Osteocyte (in vitro differentiated cells): ENCODE measurements around the gene APBA1. TPM values are rescaled to one million over a fixed set of nuclear protein-coding genes. Genes with fewer than 3 reads are reported as not detected.

Experiments
- DNase-seq: peaks from one replicate; pipeline ENCODE4 v3.0.0; 2021; ENCODE audit warnings: mixed read lengths; ENCODE audit not compliant: unreplicated experiment; ENCODE audit errors: extremely low spot score
- H3K27ac Mint-ChIP-seq: one replicate; pipeline ENCODE4 v1.8.0; 2021; ENCODE audit warnings: mild to moderate bottlenecking, mixed read lengths; ENCODE audit not compliant: unreplicated experiment
- H3K27me3 Mint-ChIP-seq: one replicate; pipeline ENCODE4 v1.8.0; 2021; ENCODE audit warnings: mixed read lengths; ENCODE audit not compliant: unreplicated experiment
- H3K36me3 Mint-ChIP-seq: one replicate; pipeline ENCODE4 v1.8.0; 2021; ENCODE audit warnings: mixed read lengths; ENCODE audit not compliant: unreplicated experiment
- H3K4me1 Mint-ChIP-seq: one replicate; pipeline ENCODE4 v1.8.0; 2021; ENCODE audit warnings: mixed read lengths; ENCODE audit not compliant: unreplicated experiment
- H3K4me3 Mint-ChIP-seq: one replicate; pipeline ENCODE4 v1.8.0; 2021; ENCODE audit warnings: mild to moderate bottlenecking, moderate library complexity, mixed read lengths; ENCODE audit not compliant: unreplicated experiment
- H3K9me3 Mint-ChIP-seq: one replicate; pipeline ENCODE4 v1.8.0; 2021; ENCODE audit warnings: mixed read lengths; ENCODE audit not compliant: unreplicated experiment
- total RNA-seq: library from RNA; stranded (reverse); gene quantifications from 2 replicates; pipeline ENCODE4 v1.2.1, GENCODE V29; 2021
- TF ChIP-seq, protein P1 (sequence below): fragments of 200-600 bp; sonication (generic); IDR thresholded peaks from 2 replicates; pipeline ENCODE4 v1.5.0; 2021; ENCODE audit warnings: antibody characterized with exemption, mild to moderate bottlenecking, moderate library complexity

APBA1 gene
- total RNA-seq, 1 donor from 2014 or later: 5.2 TPM

DNA sequence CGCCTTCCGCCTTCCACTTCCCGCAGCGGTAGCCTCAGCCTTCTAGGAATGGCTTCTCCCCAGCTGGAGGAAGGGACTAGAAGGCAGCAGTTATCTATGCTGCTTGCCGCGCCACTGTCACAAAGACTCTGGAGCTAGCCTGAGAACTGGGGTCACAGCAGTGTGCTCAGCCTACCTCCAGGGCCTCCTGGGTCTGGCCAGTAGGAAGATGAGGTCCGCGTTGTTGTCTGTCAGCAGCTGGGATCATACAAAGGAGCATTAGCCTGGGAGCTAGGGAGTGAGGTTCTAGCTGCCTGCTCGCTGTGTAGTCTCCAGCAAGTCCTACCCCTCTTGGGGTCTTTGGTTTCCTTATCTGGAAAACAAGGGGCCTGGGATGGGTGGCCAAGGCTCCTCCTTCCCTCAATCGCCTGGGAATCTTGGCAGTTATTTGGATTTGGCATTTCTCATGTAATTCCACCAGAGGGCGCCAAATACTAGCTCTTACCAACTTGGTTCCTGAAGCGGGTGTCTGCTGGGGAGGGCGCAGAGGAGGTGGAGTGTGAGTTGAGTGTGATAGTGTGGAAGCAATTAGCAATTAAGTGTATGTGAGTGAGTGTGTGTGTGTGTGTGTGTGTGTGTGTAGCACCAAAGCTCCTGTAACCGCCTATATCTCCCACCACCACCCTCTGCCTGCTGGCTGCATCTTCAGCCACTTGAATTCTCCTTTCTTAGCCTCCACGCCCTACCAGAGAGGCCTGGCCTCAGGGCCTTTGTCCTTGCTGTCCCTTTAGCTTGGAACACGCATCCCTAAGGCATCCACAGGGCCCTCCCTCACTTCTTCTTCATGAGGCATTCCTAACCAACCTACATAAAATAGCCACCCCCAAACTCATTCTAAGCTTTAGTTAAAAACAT, 250.0 kb downstream of the APBA1 start:
- TF ChIP-seq, protein P1, sequence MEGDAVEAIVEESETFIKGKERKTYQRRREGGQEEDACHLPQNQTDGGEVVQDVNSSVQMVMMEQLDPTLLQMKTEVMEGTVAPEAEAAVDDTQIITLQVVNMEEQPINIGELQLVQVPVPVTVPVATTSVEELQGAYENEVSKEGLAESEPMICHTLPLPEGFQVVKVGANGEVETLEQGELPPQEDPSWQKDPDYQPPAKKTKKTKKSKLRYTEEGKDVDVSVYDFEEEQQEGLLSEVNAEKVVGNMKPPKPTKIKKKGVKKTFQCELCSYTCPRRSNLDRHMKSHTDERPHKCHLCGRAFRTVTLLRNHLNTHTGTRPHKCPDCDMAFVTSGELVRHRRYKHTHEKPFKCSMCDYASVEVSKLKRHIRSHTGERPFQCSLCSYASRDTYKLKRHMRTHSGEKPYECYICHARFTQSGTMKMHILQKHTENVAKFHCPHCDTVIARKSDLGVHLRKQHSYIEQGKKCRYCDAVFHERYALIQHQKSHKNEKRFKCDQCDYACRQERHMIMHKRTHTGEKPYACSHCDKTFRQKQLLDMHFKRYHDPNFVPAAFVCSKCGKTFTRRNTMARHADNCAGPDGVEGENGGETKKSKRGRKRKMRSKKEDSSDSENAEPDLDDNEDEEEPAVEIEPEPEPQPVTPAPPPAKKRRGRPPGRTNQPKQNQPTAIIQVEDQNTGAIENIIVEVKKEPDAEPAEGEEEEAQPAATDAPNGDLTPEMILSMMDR: peak; percentile 82
- peaks cover 13% of the 10 kb centered on the region for H3K27me3 Mint-ChIP-seq

DNA sequence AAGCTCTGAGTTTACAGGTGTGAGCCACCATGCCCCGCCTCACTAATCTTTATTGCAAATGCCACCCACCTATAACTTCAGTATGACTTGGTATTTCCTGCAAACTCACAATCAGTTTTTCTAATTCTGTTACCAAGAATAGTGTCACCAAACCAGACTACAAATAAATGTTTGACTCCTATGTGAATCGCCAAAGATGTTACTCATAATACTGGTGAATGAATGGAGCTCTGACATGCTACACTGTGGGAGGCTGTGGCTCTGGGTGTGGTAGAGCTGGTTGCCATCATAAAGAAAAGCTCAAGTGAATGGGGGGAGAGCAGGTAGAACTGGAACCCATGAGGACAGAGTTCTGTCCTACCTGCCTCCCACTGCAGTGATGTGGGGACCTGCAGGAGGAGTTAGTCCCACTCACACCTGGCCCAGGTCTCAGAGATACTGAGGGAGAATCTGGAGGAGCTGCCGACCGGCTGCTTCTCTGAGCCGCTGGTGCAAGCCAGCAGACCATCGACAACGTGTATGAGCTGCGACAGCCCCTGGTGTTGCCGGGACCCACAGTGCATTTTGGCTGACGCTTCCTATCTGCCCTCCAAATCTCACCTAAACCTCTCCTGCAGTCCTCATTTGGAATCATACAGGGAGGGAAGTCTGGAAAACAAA, 251.4 kb downstream of the APBA1 start:
- no peak overlapping the region for H3K4me3 Mint-ChIP-seq
- H3K9me3 Mint-ChIP-seq: no peaks in the 10 kb centered on the region
- no peaks in the 10 kb centered on the region for H3K36me3 Mint-ChIP-seq
- H3K27ac Mint-ChIP-seq: no peak overlapping the region
- no peaks in the 10 kb centered on the region for H3K4me1 Mint-ChIP-seq
- no peak for DNase-seq
- peaks cover 13% of the 10 kb centered on the region for H3K27me3 Mint-ChIP-seq
- TF ChIP-seq, protein P1: no peak

More for the DNA sequence above, 250.0 kb downstream of the APBA1 start:
- H3K4me1 Mint-ChIP-seq: no peaks in the 10 kb centered on the region
- no peak overlapping the region for H3K4me3 Mint-ChIP-seq
- no peaks in the 10 kb centered on the region for H3K36me3 Mint-ChIP-seq
- H3K9me3 Mint-ChIP-seq: no peaks in the 10 kb centered on the region
- DNase-seq: no peak
- H3K27ac Mint-ChIP-seq: no peak overlapping the region

DNA sequence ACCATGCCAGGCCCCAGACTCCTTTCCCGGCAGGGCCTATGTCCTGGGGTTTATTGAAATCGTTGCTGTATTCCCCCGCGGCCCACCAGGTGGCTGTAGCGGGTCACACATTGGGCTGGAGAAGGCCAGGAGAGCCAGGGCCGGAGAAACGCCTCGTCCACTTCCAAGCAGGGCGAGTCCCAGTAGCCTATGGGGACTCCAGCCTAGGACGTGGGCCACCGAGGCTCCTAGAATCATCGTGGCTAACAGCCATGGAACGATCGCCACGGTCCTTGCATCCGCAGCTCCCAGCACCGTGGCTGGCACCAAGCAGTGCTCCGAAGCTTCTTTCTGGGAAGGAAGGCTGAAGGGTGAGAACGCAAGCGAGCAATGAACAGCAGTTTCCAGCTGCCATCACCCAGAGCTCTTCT, 259.4 kb downstream of the APBA1 start:
- TF ChIP-seq, protein P1: peak; percentile 69
- no peaks in the 10 kb centered on the region for H3K4me1 Mint-ChIP-seq
- peaks cover 6% of the 10 kb centered on the region for H3K27me3 Mint-ChIP-seq
- DNase-seq: no peak
- H3K4me3 Mint-ChIP-seq: no peak overlapping the region
- H3K9me3 Mint-ChIP-seq: no peaks in the 10 kb centered on the region
- no peaks in the 10 kb centered on the region for H3K36me3 Mint-ChIP-seq
- no peak overlapping the region for H3K27ac Mint-ChIP-seq

DNA sequence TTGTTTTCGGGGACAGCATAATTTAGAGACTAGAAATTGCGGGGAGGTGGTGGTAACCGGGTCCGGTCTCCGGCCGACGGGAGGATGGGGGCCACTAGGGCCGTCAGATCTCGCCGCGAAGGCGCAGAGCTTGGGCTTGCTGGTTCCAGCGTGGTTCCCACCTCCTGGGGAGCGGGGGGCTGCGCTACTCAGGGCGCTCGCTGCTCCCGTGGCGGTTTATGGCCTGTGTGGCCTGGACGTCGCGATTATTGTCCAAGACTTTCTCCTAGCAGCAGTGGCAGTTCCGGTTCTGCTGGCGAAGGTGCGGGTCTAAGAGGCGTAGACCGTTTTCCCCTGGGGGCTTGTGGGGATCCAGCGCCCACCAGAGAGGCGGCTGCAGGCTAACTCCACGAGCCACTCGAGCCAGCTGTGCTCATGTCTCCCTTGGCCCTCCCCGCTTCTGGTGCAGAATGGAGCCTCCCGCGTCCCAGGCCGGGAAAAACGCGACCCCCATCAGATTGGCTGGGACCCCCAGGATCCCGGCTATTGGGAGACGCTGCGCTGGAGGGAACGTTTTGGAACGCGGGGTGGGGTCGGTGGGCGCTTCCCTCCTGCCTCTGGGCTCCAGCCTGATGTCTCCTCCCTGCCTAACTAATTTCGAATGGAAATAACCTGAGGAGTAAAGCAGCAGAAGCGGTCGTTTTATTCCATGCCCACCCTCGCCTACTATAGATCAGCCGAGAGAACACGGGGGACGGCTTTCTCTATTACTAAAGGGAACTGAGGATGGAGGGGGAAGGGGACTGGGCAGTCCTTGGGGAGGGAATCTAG, 260.0 kb downstream of the APBA1 start:
- no peak overlapping the region for H3K27ac Mint-ChIP-seq
- no peak overlapping the region for H3K4me3 Mint-ChIP-seq
- H3K9me3 Mint-ChIP-seq: no peaks in the 10 kb centered on the region
- no peaks in the 10 kb centered on the region for H3K36me3 Mint-ChIP-seq
- peaks cover 6% of the 10 kb centered on the region for H3K27me3 Mint-ChIP-seq
- no peaks in the 10 kb centered on the region for H3K4me1 Mint-ChIP-seq
- TF ChIP-seq, protein P1: no peak
- DNase-seq: no peak
